BLaER1 treated with 17β-estradiol and CSF1 and Interleukin-3, amounts not matched to agents 10 nM and 100 nM (cell line): ENCODE measurements around the gene IDH1.
"Not testable (repeated sequence)": the region's sequence is repeated elsewhere in the genome, so short reads cannot be mapped to it uniquely, and the experiment has no call there.

Experiments
- H3K27ac ChIP-seq, 11 experiments: shearing (Covaris generic); formaldehyde crosslinking; 2 replicates each; pipeline ENCODE4 v1.8.1; 2022
- H3K27me3 ChIP-seq, 11 experiments: shearing (Covaris generic); formaldehyde crosslinking; 2 replicates each; pipeline ENCODE4 v1.8.1; 2022
- H3K36me3 ChIP-seq, 11 experiments: shearing (Covaris generic); formaldehyde crosslinking; 2 replicates each; pipeline ENCODE4 v1.8.1; 2022
- H3K4me1 ChIP-seq, 10 experiments: shearing (Covaris generic); formaldehyde crosslinking; 2 replicates each; pipeline ENCODE4 v1.8.1; 2022
- H3K4me2 ChIP-seq, 11 experiments: shearing (Covaris generic); formaldehyde crosslinking; 2 replicates each; pipeline ENCODE4 v1.8.1; 2022
- H3K4me3 ChIP-seq, 10 experiments: shearing (Covaris generic); formaldehyde crosslinking; 2 replicates each; pipeline ENCODE4 v1.8.1; 2022
- H3K9ac ChIP-seq, 11 experiments: shearing (Covaris generic); formaldehyde crosslinking; 2 replicates each; pipeline ENCODE4 v1.8.1; 2022
- H3K9me3 ChIP-seq, 11 experiments: shearing (Covaris generic); formaldehyde crosslinking; replicated peaks in 1 of 11; 2 replicates each; pipeline ENCODE4 v1.8.1; 2022
- H4K20me1 ChIP-seq, 11 experiments: shearing (Covaris generic); formaldehyde crosslinking; 2 replicates each; pipeline ENCODE4 v1.8.1; 2022
- Cebpa-rat ChIP-seq, 11 experiments: shearing (Covaris generic); IDR thresholded peaks; 2 replicates each; pipeline ENCODE4 v1.8.1; 2022

IDH1 gene

GRCh38 chr2:208266936-208267335, 12.1 kb upstream of the IDH1 start:
- peaks cover 13 to 53% (median 39%) of the 10 kb centered on the region in 11 experiments; a peak in 17 of 22 replicates for H4K20me1 ChIP-seq
- peak overlapping the region; percentile 76 to 98 (median 94) for H3K27ac ChIP-seq
- TF ChIP-seq Cebpa-rat (IDR thresholded peaks at IDR 0.05), result no peak
- H3K4me2 ChIP-seq, result peak overlapping the region; percentile 88 to 100 (median 95)
- peak overlapping the region; percentile 79 to 96 (median 86) for H3K4me3 ChIP-seq
- peak overlapping the region; percentile 87 to 98 (median 94) for H3K9ac ChIP-seq
- peaks cover 5 to 15% (median 7%) of the 10 kb centered on the region in 11 experiments; a peak in 18 of 22 replicates for H3K9me3 ChIP-seq
- peaks cover 34 to 43% (median 39%) of the 10 kb centered on the region in 10 experiments for H3K4me1 ChIP-seq
- H3K36me3 ChIP-seq, result peaks cover 14 to 33% (median 29%) of the 10 kb centered on the region in 11 experiments; a peak in 21 of 22 replicates
- no peaks in the 10 kb centered on the region for H3K27me3 ChIP-seq

DNA sequence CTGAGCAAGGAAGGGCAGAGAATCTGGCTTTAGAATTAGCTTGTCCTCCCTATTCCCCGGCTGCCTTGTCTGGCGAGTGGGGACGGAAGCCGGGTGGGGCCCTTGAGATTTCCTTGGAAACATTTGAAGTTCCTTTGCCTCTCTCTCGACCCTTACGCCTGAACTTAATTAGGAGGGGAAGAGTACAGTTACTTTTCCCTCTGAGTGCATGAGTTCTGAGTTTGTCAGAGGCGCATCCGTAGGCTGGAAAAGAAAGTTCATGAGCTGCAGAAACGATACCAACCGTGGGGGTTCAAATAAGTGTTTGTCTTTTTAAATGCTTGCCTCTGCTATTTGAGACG, 11.7 kb upstream of the IDH1 start:
- peak overlapping the region; percentile 88 to 100 (median 95) for H3K4me2 ChIP-seq
- TF ChIP-seq Cebpa-rat (IDR thresholded peaks at IDR 0.05), result no peak
- H3K4me3 ChIP-seq, result peak overlapping the region; percentile 79 to 96 (median 86)
- H3K9ac ChIP-seq, result peak overlapping the region; percentile 87 to 98 (median 94)
- peaks cover 11 to 29% (median 25%) of the 10 kb centered on the region in 11 experiments; a peak in 21 of 22 replicates for H3K36me3 ChIP-seq
- peaks cover 6 to 19% (median 9%) of the 10 kb centered on the region in 11 experiments; a peak in 18 of 22 replicates for H3K9me3 ChIP-seq
- H3K27me3 ChIP-seq, result no peaks in the 10 kb centered on the region
- H4K20me1 ChIP-seq, result peaks cover 13 to 49% (median 39%) of the 10 kb centered on the region in 11 experiments; a peak in 17 of 22 replicates
- H3K4me1 ChIP-seq, result peaks cover 34 to 43% (median 39%) of the 10 kb centered on the region in 10 experiments
- H3K27ac ChIP-seq, result peak overlapping the region; percentile 76 to 98 (median 94)

- Histone ChIP-seq H3K4me1 (peaks cover 34 to 43% (median 39%) of the 10 kb centered on the region in 10 experiments), H3K4me2 (peak within 1 kb of the TSS; percentile 88 to 100 (median 96)), H3K27me3 (no peaks in the 10 kb centered on the region), H3K9ac (peak within 1 kb of the TSS; percentile 87 to 98 (median 94)), H3K27ac (peak within 1 kb of the TSS; percentile 76 to 98 (median 94)), H4K20me1 (peaks cover 13 to 44% (median 38%) of the 10 kb centered on the region in 11 experiments; a peak in 17 of 22 replicates), H3K36me3 (peaks cover 5 to 23% (median 20%) of the 10 kb centered on the region in 11 experiments; a peak in 20 of 22 replicates), H3K9me3 (peaks cover 6 to 20% (median 9%) of the 10 kb centered on the region in 11 experiments; a peak in 18 of 22 replicates), H3K4me3 (peak within 1 kb of the TSS; percentile 79 to 96 (median 86))
- no peak for TF ChIP-seq Cebpa-rat (IDR thresholded peaks at IDR 0.05)
Measured at GRCh38 chr2:208265801-208266552, 11.1 kb upstream of the IDH1 start, which contains the start of gene PIKFYVE. Gene PIKFYVE (plus strand): TSS chr2:208266255. CDS start chr2:208271520, 5,265 bp downstream.

DNA sequence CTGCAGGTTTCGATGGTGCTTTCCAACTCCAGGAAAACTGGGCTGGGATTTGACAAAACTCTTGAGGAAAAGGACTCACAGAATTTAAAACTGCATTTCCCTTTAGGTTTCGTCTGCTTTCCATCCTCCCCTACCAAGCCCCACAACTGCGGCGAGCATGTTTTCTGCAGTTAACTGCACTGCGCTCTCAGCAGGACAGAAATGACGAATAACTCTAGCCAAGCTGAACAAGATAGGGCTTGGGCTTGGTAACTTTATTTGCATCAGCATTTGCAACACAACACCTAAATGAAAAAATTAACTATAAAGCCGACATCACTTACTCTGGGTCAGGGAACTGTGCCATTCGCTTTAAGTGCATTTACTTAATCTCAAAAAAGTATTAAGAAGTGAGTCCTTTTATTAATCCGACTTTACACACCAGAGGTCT, 10.5 kb upstream of the IDH1 start:
- Histone ChIP-seq H3K9ac (peak overlapping the region; percentile 30 to 98 (median 94)), H3K4me2 (peak overlapping the region; percentile 70 to 96 (median 89)), H3K9me3 (peaks cover 6 to 20% (median 9%) of the 10 kb centered on the region in 11 experiments; a peak in 18 of 22 replicates), H3K4me3 (peak overlapping the region; percentile 79 to 96 (median 86)), H3K27ac (peak overlapping the region; percentile 47 to 98 (median 94); a peak in 21 of 22 replicates), H4K20me1 (peaks cover 13 to 38% (median 33%) of the 10 kb centered on the region in 11 experiments; a peak in 17 of 22 replicates), H3K36me3 (peaks cover 5 to 20% (median 14%) of the 10 kb centered on the region in 11 experiments; a peak in 18 of 22 replicates), H3K27me3 (no peaks in the 10 kb centered on the region), H3K4me1 (peaks cover 34 to 43% (median 39%) of the 10 kb centered on the region in 10 experiments)
- no peak for TF ChIP-seq Cebpa-rat (IDR thresholded peaks at IDR 0.05)

- peaks cover under 1 to 14% (median 7%) of the 10 kb centered on the region in 11 experiments; a peak in 14 of 22 replicates for H3K36me3 ChIP-seq
- H3K9ac ChIP-seq, H3K4me3 ChIP-seq, H3K4me2 ChIP-seq, H3K9me3 ChIP-seq, H3K27ac ChIP-seq, H3K27me3 ChIP-seq: not testable (repeated sequence)
- peaks cover 22 to 29% (median 25%) of the 10 kb centered on the region in 10 experiments for H3K4me1 ChIP-seq
- H4K20me1 ChIP-seq, result peaks cover 0 to 11% (median 0%) of the 10 kb centered on the region in 11 experiments; a peak in 5 of 22 replicates
Measured at GRCh38 chr2:208256849-208257813, 2.3 kb upstream of the IDH1 start.

- peaks cover 30 to 37% (median 34%) of the 10 kb centered on the region in 10 experiments for H3K4me1 ChIP-seq
- no peaks in the 10 kb centered on the region for H3K27me3 ChIP-seq
- TF ChIP-seq Cebpa-rat (IDR thresholded peaks at IDR 0.05), result no peak
- peaks cover 0 to 12% (median 0%) of the 10 kb centered on the region in 11 experiments; a peak in 5 of 22 replicates for H4K20me1 ChIP-seq
- no peak overlapping the region for H3K4me3 ChIP-seq
- peak overlapping the region in 7 of 11 experiments; percentile 68 to 88 (median 79); a peak in 8 of 22 replicates for H3K4me2 ChIP-seq
- no peak overlapping the region for H3K9ac ChIP-seq
- no peak overlapping the region for H3K27ac ChIP-seq
- H3K36me3 ChIP-seq, result peaks cover 7 to 23% (median 14%) of the 10 kb centered on the region in 11 experiments; a peak in 20 of 22 replicates
- 0 out of 22 replicates have a peak, but pooled peaks cover 0 to 3% (median 0%) of the 10 kb centered on the region in 11 experiments for H3K9me3 ChIP-seq
Measured at GRCh38 chr2:208256192-208256782, 1.4 kb upstream of the IDH1 start.

GRCh38 chr2:208255557-208256106, 761 bp upstream of the IDH1 start:
- no peaks in the 10 kb centered on the region for H3K27me3 ChIP-seq
- peaks cover 36 to 44% (median 40%) of the 10 kb centered on the region in 10 experiments for H3K4me1 ChIP-seq
- no peak for TF ChIP-seq Cebpa-rat (IDR thresholded peaks at IDR 0.05)

More at GRCh38 chr2:208255557-208256106, 761 bp upstream of the IDH1 start:
- 0 out of 22 replicates have a peak, but pooled peaks cover 0 to 3% (median 0%) of the 10 kb centered on the region in 11 experiments for H3K9me3 ChIP-seq
- H3K36me3 ChIP-seq, result peaks cover 11 to 29% (median 19%) of the 10 kb centered on the region in 11 experiments; a peak in 20 of 22 replicates
- peak overlapping the region; percentile 69 to 85 (median 79) for H3K9ac ChIP-seq
- H3K4me3 ChIP-seq, result peak overlapping the region; percentile 84 to 98 (median 96)
- H4K20me1 ChIP-seq, result peaks cover 0 to 12% (median 0%) of the 10 kb centered on the region in 11 experiments; a peak in 5 of 22 replicates
- peak overlapping the region; percentile 68 to 92 (median 80) for H3K4me2 ChIP-seq
- peak overlapping the region in 10 of 11 experiments; percentile 53 to 81 (median 70); a peak in 19 of 22 replicates for H3K27ac ChIP-seq
